GM19463 (cell line): ENCODE measurements around the gene KRTAP5-3.

Experiments used
- ATAC-seq: cut with Tn5 transposase; IDR thresholded peaks from one replicate; pipeline ENCODE4 v1.9.1; 2021; ENCODE audit warnings: mild to moderate bottlenecking, moderate library complexity; ENCODE audit not compliant: unreplicated experiment

KRTAP5-3 gene

DNA sequence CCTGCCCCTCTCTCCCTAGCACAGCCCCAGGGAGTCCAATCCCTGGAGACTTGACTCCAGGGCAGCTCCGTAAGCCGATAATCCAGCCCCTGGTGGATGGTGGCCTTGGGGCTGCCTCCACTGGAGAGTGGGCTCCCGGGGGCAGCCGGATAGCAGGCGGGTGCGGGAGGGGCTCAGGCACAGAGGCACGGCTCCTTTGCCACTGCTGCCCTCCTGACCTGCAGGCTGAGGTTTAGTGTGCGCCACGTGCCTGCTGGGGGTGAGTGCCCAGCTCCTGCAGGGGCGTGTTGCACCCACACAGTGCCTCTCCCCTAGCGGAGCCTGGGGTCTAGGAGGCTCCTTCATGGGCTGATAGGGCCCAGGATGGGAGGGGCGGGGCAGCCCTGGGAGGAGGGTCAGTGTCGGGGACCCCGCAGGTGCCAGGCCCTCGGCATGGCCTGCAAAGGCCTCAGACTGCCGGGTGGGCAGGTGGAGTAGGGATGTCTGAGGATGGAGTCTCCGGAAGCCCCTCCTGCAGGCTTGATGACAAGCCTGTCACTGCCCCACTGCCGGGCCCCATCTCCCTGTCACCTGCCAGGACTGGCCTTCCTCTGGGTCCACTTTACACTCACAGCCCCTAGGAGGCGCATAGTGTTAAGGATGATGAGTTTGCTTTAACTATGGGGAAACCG is 41.7 kb downstream of the KRTAP5-3 start:
- no peak for ATAC-seq

DNA sequence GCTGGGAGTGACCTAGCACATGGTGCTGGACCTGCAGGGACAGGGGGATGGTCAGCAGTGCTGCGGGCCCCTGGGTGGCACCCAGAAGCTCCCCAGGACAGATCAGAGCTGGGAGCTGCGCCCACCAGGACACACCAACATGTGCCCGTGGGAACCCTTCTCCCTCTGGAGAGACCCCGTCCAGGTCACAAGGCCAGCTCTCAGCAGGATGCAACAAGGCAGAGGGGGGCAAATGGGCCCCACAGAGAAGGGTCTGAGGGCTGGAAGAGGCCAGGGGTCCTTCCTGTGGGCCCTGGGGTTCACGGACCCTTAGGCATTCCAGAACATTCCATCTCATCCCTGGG is 42.4 kb downstream of the KRTAP5-3 start:
- ATAC-seq, result no peak

DNA sequence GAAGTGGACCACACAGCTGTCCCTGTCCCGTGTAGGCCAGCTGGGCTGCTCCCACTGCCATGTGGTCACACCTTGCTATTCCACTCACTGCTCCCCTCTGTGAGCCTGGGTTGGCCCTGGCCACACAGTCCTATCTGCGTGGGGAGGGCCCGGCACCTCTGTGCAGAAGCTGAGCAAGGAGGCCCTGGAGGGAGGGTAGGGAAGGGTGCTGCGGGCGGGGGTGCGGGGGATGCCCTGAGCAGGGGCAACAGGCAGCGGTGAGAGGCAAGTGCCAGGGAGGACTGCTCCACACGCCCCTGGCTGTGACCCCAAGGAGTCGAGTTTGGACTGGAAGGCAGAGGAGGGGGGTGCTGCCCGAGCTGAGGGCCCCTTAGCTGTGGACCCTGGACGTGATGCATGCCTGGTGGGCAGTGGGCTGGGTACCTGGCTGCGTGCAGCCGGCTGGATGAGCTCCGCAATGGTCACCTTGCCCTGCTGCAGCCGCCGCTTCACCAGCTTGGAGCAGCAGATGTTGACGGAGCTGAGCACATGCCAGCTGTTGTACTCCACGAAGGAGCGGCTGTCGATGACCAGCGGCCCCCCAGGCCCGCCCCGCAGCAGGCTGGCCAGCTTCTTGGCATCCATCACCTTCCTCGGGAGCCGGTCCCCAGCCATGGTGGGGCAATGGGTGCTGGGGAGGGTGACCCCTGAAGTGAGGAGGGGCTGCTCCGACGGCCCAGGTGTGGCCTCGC is 42.9 kb downstream of the KRTAP5-3 start:
- no peak for ATAC-seq

DNA sequence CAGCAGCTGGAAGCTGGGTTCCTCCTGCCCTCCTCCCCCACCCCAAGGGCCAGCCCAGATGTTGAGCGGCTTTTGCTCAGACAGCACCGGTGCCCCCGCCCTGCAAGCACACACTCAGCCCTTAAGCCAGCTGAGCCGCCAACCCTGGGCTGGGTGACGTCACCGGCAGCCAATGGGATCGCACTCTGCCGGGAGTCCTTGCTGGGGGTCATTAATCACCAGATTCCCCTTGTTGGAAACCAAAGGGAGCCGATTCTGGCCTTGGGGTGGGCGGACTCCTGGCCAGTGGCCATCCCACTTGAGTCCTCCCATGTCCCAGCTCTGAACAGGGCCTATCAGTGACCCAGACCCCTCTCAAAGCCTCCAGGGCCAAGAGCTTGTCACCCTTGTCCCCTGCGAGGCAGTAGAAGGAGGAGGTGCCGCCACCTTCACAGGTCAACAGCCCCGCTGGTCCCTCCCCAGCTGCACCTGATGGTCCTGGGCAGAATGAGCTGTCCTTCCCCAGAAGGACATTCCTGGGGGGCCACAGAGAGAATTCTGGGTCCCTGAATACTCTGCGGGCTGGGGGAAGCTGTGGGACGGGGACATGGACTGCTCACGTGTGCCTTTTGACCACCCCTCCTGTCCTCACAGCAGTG is 43.6 kb downstream of the KRTAP5-3 start:
- ATAC-seq, result no peak

DNA sequence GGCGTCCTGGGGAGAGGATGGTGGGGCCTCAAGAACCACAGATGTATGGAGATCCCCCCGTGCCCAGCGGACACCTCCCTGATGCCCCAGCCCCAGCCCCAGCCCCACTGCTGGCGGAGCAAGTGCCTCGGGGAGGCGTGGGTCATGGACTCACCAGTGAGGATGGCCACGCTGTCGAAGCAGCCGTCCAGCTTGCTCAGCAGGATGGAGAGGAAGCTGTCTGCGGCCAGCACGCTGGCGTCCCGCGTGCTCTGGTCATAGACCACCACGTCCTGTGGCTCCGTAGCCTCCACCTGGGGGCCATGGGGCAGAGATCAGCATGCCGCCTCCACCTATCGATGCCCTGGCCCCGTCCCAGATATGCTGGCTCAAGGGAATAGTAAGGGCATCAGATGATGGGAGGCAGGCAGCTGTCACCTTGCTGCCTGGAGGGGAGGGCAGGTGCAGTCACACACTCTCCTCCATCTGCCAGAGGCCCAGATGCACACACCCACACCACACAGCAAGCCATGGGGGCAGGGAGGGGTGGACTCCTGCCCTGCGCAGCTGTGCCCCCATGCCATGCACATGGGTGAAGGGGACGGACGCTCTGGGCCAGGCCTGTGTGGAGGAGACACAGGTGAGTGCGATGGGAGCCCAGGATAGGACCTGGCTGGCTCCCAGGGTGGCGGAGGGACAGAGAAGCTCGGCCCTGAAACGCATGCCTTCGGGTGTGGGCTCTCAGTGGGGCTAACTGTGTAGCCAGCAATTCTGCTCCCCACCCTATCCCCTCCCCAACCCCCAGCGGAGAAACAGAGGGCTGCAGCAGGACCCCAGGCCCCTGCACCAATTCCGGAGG is 44.3 kb downstream of the KRTAP5-3 start:
- no peak for ATAC-seq

DNA sequence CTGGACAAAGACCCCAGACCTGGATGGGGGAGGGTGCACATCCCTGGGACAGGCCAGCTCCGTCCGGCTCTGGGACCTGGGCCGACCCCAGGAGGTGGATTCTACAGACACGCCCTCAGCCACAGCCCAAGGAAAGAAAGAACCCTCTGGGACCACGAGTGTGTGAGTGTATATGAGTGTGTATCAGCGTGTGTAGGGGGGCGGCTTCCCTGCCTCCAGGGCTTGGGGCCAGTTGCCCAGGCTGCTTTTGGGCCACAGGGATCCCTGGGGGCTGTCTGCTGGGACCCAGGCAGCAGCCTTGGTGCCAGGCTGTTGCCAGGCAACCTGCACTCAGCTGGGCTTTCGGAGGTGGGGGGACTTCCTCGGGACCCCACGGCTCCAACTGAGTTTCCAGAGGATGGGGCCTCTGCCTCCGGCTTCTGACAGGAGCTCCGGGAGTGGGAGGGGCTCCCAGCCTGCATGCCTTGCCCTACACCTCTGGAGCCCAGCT is 45.1 kb downstream of the KRTAP5-3 start:
- no peak for ATAC-seq

DNA sequence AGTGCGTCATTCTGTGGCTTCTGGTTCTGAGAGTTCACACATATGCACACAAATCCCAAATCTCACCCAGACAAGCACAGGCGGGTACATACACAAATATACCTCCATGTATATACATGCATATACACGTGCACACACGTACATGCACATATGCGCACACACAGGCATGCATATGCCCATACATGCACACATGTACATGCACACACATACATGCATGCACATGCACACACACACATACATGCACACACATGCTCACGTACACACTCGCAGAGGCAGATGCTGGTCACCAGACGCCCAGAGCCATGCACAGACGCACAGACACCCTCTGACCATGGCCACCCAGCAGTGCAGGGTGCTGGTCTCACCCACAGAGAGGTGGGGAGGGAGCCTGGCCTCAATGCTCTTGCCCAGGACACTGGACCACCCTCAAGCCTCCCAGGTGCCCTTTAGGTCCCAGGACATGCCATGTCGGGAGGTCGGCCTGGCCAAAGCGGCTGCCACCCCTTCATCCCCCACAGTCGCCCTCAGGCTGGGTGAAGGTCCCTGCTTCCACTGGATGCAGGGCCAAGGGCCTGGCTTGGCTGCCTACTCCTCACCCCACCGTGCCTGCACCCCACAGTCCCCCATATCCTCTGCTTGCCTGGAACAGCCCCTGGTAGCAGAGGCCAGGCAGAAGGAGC is 45.7 kb downstream of the KRTAP5-3 start:
- ATAC-seq, result no peak

DNA sequence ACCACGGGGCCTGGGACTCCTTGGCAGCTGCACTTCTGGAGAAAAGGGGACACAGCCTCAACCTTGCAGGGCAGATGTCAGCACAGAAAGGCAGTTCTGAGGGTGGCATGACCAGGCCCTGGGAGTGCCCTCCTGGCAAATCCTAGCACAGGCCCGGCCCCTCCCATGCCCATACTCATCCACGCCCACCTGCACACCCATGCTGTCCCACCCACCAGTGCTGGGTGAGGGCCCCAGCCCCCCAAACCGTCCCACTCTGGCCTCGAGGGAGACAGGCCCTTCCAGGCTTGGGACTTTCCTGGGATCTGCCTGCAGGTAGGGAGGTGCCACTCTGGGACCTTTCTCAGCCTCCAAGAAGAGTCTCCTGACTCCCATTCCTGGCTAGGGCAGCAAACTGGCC is 46.3 kb downstream of the KRTAP5-3 start:
- no peak for ATAC-seq

DNA sequence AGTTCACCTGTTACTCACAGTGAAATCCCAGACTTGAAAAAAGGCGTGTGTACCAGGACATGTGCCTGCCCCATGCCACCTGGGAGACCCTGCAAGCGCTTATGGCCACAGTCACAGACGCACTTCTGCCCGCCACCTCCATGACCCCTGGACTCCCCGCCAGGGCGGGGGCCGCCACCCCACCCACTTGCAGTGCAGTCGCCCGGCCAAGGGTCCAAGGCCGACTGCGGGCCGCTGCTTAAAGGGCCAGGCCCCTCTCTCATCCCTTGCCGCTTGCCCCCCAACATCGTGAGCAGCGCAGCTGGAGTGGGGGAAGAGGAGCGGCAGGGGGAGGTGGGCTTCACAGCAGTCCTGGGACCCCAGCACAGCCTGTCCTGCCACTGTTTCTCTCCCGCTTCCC is 47.0 kb downstream of the KRTAP5-3 start:
- no peak for ATAC-seq

DNA sequence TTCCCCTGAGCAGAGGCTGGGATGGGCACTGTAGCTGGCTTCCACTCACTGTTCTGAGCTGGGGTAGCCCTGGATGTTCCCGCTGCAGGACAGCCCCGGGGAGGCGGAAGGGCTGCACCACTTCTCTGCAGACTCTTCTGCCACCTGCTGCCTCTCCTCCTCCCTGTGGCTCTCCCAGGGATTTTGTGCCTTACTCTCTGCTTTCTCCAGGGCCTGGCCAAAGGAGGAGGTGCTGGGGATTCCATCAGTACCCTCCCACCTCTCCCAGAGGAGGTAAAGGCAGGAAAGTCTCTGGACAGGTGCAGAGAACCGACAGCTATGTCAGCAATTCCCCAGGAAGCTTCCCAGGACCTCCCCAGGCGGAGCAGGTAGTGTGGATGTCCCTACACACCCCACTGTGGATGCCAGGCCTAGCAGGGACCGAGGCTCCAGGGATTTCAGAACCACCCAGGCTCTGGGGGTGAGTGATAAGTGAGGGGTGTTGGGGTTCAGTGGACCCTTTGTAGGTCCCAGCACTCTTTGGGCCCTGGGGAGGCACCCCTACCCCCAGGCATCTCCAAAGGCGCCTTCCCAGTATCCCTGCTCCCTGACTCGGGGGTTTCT is 47.5 kb downstream of the KRTAP5-3 start:
- ATAC-seq, result no peak

DNA sequence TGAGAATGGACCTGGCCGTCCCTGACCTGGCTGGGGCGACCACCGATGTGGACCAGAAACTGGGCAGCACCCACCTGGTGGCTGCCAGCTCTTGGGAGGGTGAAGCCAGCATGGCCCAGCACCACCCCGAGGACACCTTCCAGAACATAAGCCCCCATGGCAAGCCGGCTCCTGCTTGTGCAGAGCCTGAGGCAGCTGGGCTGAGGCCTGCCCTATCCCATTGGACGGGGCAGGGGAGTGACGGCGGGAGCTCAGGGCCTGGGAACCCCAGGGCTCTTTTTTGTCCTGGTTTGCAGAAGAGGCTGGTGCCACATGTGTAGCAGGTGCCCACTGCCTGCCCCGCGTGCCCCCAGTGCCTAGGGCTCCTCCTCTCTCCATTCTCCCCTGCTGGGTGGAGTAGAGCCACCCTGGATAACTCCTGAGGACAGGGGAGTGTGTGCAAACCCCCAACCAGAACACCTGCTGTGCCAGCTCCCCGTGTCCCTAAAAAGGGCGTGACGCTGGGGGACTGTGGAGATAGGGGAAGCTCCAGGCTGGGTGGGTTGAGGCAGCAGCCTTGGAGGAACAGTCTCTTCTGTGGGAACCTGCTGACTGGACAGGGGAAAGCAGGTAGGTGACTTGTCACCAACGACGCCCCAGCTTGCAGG is 48.1 kb downstream of the KRTAP5-3 start:
- ATAC-seq, result no peak

DNA sequence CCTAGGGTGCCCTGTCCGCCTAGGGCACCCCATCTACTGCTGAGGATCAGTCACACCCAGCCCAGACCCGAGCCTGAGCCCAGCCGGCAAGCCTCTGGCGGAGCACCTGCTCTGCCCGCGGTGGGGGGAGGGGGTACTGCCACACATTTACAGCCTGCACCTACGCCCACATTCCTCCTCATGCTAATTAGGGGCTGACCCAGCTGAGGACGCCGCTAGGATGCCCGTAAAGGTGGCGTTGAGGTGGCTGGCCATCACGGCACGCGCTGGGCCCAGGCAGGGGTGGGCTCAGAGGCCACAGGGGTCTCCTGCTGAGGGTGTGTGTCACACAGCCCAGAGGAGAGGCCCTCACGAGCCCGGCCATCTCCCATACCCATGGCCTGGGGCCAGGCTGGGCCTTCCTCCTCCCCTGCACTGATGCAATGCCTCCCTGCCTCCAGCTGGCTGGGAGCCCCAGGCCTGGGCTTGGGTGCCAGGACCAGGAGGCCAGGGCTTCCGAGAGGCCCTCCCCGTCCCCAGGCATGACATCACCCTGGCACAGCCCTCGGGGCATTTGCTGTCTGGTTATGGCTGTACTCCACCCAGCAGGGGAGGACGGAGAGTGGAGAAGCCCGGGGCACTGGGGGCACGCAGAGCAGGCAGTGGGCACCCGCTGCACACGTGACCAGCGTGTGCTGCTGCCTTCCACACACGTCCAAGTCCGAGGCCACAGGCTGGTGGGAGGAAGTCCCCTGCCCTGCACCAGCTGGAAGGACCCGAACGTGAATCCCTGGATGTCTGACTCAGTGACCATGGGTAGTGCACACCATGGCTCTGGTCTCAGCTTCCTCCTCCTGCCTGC is 48.9 kb downstream of the KRTAP5-3 start:
- no peak for ATAC-seq

DNA sequence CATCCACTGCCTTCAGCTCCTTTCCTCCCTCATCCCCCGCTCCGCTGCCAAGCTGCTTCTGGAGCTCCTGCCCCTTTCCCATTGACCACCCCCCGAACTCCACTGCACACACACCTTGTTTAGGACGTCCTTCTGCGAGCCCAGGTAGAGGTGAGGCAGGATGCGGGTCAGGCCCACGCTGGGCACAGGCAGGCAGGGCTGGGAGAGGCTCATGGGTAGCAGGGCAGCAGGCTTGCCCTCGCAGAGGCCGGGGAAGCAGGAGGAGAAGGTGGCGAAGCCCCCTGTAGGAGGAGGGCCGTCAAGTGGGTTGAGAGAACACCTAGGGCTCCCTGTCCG is 49.5 kb downstream of the KRTAP5-3 start:
- no peak for ATAC-seq

DNA sequence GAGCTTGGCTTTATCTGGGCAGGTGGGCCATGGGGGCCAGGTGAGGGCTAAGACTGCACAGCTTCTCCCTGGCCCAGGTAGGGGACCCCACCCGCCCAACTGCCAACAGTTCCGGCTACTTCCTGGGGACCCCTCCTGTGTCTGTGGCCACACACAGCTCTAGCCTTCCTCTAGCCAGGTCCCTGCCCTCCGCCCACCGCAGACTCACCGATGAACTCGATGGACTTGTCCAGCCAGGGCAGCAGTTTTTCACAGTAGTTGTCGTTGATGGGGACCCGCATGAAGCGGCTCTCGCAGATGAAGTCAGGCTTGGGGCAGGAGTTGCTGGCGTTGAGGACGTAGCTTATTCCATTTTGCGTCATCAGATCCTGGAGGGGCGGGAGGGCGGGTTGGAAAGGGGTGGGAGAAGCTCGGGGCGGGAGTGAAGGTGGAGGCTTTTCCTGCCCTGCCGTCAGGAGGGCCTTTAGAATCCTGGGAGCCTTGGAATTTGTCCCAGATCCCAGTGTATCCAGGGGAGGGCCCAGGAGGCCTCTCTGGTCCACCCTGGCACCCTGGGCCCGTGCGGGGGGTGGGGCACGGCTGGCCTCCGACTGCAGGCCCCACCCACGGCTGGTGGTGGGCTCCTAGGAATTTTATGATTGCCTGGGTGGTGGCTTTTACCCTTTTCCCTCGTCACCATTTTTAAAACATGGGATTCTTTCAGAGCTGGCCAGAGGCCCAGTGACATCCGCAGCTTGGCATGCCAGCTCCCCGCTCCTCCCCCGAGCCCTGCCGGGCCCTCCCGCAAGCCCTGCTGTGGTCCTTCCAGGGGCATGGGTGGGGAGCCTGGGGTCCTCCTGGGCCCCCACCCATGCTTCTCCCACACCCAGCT is 50.1 kb downstream of the KRTAP5-3 start:
- ATAC-seq, result no peak
